NT2/D1 (cell line): ENCODE measurements around the gene ADARB2.

Experiments
- YY1 ChIP-seq: IDR thresholded peaks from 2 replicates; pipeline ENCODE4 v1.6.1; 2011; ENCODE audit not compliant: insufficient read length, insufficient read depth
- ZNF274 ChIP-seq: IDR thresholded peaks from 2 replicates; pipeline ENCODE4 v1.6.1; 2011; ENCODE audit warnings: mild to moderate bottlenecking, low read depth, low read length

DNA sequence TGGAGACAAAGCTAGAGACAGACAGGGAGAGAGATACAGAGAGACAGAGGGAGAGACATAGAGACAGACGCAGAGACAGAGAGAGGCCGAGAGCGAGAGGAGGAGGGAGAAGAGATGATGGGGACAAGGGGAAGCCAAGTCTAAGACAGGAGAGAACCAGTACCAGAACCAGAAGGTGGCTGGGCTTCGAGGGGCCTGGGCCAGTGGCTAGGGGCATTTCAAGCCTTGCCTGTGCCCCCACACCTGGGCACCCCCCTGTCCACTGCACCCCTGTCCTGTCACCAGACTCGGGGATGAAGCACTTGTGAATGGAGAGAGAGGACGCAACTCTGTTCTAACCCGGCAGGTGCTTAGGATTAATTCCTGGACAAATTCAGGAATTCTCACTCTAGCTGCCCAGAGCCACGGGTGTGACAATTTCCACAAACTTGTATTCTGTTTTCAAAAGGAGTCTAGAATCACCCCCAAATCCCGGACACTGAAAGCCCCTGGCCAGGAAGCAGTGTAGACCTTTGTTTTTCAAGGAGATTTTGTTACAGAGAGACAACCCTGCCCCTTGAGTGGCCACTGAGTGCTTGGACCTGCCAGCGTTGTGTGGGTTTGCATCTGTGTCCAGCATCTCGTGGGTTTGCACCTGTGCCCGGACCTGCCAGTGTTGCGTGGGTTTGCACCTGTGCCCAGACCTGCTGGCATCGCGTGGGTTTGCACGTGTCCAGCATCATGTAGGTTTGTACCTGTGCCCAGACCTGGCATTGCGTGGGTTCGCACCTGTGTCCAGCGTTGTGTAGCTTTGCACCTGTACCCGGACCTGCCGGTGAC, 523.9 kb downstream of the ADARB2 start:
- no peak for TF ChIP-seq YY1
- no peak for TF ChIP-seq ZNF274
